Esophagus mucosa (tissue), 1 donor: ENCODE measurements around the gene TUT4. TPM values are rescaled to one million over a fixed set of nuclear protein-coding genes. Genes with fewer than 3 reads are reported as not detected.
"Not testable (repeated sequence)": the region's sequence is repeated elsewhere in the genome, so short reads cannot be mapped to it uniquely, and the experiment has no call there.

Experiments
- ATAC-seq: fragments of 200-7000 bp; cut with Tn5 transposase; one replicate; pipeline ENCODE4 v1.9.1; 2020
- total RNA-seq: library from RNA; stranded (reverse); gene quantifications from one replicate; pipeline ENCODE4 v1.2.4, GENCODE V29; 2023
- donor health status: DM: yes; HTN: yes; CAD: no.

The TUT4 gene, protein sequence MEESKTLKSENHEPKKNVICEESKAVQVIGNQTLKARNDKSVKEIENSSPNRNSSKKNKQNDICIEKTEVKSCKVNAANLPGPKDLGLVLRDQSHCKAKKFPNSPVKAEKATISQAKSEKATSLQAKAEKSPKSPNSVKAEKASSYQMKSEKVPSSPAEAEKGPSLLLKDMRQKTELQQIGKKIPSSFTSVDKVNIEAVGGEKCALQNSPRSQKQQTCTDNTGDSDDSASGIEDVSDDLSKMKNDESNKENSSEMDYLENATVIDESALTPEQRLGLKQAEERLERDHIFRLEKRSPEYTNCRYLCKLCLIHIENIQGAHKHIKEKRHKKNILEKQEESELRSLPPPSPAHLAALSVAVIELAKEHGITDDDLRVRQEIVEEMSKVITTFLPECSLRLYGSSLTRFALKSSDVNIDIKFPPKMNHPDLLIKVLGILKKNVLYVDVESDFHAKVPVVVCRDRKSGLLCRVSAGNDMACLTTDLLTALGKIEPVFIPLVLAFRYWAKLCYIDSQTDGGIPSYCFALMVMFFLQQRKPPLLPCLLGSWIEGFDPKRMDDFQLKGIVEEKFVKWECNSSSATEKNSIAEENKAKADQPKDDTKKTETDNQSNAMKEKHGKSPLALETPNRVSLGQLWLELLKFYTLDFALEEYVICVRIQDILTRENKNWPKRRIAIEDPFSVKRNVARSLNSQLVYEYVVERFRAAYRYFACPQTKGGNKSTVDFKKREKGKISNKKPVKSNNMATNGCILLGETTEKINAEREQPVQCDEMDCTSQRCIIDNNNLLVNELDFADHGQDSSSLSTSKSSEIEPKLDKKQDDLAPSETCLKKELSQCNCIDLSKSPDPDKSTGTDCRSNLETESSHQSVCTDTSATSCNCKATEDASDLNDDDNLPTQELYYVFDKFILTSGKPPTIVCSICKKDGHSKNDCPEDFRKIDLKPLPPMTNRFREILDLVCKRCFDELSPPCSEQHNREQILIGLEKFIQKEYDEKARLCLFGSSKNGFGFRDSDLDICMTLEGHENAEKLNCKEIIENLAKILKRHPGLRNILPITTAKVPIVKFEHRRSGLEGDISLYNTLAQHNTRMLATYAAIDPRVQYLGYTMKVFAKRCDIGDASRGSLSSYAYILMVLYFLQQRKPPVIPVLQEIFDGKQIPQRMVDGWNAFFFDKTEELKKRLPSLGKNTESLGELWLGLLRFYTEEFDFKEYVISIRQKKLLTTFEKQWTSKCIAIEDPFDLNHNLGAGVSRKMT (N-terminal part only)
- total RNA-seq, result 21.9 TPM

DNA sequence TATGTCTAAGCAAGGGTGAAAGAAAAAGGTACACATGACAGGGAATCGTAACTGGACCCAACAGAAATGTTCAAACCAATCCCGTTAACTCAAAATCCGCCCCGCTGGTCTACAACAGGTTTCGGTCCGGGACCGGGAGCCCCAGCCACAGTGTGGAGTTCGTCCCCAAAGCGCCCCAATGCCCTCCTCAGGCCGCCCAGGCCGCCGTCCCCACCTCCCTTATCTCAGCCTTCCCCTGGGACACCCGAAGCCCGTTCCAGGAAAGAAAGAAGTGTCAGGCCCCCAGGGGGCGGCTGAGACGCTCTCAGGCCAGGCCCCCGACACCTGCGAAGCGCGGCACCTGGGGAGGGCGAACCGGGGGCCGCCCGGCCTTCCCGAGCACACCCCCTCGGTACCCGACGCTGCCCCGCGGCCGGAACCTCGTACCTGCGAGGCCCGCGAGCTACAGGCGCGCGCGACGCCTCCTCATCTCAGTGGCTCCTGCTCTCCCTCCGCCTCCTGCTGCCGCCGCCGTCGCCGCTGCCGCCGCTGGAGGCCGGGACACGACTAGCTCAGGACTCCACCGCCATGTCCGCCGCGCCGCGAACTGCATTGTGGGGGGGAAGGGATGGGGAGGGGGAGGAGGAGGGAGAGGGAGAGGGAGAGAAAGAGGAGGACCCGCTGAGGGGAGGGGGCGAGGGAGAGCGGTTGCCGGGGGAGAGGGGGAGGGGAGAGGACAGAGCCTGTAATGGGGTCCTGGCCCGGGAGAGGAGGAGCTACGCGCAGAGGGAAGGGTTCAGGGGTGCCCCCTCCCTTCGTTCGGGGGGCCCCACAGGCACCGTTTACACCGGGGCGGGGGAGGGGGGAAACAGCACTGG lies at the start of gene TUT4:
Gene TUT4, minus strand, starts transcription at position 588 of the 857 bp plus-strand sequence. CDS start 26,812 bp downstream, outside the sequence.
- ATAC-seq, result peak; percentile 65

DNA sequence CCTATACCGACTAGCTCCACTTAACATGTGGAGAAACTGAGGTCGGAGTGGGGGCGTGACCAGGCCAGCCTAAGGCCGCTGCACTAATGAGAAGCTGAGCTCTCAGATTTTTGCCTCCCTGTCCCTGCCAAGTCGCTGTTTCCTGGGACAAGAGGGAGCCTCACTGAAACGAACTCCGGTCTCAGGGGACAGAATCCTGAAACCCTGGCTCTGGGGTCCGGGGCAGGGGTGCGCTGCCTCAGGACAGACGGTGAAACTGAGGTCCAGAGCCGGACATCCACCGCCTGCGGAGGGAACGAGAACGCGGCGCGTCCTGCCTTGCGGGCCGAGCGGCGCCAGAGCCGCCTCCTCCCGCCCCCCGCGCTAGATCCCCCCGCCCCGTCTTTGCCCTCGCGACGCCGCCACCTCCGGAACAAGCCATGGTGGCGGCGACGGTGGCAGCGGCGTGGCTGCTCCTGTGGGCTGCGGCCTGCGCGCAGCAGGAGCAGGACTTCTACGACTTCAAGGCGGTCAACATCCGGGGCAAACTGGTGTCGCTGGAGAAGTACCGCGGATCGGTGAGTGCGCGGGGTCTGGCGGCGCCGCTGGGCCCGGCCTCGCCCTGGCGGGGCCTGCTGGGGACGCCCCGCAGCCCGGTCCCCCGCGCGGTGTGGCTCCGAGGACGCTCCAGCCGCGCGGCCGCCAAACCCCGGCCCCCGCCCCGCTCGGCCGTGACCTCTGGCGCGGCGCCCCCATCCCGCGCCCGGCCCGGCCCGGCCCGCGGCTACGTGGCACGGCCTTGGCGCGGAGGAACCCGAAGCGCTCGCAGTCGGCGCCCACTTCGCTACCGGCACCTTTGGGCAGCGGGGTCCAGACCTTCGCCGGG lies 49.3 kb upstream of the TUT4 start, which contains the start of gene GPX7:
Gene GPX7, plus strand, starts transcription at position 381 of the 865 bp plus-strand sequence. Its CDS starts 39 bp downstream, at position 420.
- peak; percentile 44 for ATAC-seq

DNA sequence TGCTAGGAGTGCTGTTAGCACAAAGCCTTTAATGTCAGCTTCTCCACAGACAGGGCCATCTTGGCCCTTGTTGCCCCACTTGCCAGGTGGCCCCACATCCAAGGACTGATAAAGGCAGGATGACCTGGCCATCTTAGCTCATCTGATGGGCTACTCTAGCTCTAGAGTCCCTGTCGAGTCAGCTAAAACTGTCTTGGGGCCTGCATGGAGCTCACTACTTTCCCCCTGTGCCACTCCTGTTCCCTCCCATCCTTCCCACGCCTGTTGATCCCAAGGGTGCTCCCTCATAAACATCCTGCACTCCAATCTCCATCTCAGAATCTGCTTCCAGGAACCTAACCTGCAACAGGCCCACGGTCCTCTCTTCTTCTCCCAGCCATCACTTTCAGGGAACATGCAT lies 48.6 kb upstream of the TUT4 start:
- ATAC-seq, result no peak

DNA sequence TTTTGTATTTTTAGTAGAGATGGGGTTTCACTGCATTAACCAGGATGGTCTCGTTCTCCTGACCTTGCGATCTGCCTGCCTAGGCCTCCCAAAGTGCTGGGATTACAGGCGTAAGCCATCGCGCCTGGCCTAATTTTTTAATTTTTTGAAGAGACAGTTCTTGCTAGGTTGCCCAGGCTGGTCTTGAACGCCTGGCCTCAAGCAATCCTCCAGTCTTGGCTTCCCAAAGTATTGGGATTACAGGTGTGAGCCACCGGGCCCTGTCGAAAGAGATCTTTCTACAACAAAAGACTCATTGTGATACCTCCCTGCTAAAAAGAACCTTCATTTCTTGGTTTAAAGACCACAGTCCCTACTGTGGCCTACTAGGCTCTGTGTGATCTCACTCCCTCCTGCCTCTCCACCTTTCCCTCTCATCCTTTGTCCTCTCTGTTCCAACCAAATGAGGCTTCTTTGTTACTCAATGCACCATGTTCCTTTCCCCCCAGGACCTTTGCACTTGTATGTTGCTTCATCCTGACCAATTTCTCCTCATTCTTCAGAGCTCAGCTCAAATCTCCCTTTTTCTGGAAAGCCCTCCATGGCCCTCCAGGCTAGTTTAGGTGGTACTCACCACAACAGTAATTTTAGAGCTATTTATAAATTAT lies 47.8 kb upstream of the TUT4 start:
- ATAC-seq, result no peak

DNA sequence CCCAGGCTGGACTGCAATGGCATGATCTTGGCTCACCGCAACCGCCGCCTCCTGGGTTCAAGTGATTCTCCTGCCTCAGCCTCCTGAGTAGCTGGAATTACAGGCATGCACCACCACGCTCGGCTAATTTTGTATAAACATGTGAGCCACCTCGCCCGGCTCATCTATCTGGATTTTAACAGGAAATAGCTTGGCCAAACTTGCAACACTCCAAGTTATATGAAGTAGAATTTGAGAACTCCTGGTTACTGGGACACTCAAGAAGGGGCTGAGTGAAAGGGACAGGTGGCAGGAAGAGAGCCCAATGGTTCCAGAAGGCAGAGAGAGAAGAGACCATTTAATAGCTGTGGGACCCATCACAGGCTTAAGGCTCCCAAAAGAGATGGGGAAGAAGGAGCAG lies 46.3 kb upstream of the TUT4 start:
- no peak for ATAC-seq

DNA sequence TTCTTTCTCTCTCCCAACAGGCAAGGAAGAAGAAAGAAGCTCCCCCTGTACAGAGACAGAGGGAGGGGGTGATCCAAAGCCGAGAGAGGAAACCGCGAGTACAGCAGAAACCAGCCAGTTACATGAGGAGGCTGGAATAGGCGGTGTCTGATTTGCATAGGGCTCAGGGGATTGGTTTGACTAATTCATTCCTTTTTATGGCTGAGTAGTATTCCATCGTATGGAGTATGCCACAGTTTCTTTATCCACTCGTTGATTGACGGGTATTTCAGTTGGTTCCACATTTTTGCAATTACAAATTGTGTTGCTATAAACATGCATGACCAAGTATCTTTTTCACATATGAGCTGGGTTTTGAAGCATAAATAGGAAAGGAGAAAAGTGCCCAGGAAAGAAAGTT lies 45.8 kb upstream of the TUT4 start:
- ATAC-seq, result no peak

DNA sequence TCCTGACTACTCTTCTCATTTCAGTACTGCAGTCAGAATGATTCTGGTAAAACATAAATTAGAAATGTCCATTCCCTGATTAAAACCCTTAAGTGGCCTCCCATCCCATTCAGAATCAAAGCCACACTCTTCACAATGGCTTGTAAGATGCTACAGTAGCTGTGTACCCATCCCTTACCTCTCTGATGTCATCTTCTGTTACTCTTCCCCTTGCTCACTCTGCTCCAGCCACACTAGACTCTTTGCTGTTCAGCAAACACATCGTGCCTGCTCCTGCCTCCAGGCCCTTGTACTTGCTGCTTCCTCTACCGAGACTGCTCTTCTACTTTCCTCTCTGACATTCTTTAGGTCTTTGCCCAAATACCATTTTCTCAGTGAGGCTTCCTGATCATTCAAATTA lies 45.0 kb upstream of the TUT4 start:
- no peak for ATAC-seq

DNA sequence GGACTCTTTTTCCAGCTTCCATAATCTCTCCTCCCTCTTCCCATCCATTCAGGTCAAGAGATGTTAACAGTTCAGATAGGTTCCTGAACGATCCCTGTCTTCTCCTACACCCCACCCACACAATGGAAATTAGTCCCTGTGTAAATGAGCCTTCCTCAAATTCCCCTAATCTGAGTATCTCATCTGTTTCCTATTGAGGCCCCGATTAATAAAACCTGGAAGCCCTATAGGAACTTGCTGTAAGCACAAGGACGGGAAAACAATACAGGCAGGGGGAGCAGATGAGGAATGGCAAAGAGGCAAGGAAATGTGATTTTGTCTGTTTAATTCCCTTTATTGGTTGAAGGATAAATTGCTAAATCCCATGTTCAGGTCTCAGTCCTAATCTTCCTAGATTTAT lies 42.2 kb upstream of the TUT4 start:
- ATAC-seq, result no peak

DNA sequence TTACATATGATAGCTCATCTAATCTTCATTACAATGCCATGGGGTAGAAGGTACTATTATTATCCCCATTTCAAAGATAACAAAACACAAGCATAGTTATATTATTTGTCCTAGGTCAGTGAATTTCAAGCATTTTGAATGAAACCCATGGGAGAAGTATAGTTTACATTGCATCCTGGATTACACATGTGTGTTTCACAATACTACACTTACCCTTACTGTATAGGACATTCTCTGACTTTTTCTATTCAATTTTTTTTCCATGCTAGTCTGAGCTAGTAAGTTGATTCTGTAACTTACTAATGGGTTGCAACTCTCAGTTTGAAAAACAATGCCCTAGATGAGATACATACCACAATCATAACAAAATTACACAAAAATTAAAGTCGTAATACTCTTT lies 40.6 kb upstream of the TUT4 start:
- ATAC-seq, result no peak

DNA sequence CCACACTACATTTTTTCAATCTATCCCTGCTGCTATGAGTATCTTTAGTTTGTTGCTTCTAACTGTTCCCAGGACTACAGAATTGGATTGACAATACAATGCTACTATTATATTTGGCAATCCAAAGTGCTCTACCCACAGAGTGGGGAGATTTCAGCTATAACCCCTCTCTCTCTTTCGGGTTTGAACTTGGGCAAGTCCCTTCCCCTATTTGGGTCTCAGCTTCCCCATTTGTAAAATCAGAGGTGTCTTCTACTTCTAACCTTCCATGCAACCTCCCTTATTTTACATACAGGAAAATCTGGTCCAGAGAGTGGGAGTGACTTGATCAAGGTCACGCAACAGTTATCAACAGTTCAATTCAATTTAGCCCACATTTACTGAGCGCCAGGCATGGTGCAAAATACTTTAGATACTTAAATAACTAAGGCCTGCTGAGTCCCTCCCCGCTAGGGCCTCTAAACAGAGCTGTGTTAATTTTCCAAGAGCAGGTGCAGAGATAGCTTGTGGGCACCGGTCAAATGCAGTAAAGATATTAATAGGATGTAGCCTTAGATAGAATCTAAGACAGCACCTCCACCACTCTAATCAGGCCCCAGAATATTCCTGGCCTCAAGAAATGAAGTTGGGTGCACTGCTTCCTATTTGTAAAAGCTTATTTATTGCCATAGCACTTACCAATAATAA lies 39.9 kb upstream of the TUT4 start:
- no peak for ATAC-seq

DNA sequence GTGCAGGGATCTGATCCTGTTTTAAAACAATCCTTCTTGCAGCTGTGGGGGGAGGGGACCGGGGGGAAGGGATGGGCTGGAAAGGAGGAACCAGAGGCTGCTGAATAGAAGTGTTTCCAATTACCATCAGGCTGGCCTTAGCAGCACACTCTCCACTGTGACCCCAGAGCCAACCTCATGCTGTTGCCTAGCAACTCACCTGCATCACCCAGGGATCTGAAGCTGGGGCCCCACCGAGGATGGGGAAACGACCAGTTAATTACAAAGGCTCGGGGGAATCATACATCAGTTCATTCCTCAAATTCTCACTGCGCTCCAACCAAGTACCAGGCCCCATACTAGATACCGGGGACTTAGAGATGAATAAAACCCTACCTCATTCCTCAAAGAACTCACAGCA lies 37.4 kb upstream of the TUT4 start:
- no peak for ATAC-seq

DNA sequence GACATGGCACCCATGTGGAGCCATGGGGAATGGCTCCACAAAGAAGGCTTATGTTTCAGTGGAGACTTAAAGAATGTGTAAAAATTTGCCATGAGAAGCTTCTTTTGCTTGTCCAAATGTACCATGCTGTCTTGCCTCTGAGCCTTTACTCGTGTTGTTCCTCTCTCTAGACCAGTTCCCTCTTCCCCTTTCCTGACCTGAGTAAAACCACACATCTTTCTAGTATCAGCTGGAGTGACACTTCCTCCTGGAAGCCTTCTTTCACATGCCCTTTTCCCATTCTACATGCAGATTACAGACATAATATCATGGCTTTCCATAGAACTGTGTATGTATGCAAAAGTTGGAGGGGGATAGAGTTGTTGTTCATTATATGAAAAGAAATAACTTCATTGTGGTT lies 35.6 kb upstream of the TUT4 start:
- no peak for ATAC-seq

DNA sequence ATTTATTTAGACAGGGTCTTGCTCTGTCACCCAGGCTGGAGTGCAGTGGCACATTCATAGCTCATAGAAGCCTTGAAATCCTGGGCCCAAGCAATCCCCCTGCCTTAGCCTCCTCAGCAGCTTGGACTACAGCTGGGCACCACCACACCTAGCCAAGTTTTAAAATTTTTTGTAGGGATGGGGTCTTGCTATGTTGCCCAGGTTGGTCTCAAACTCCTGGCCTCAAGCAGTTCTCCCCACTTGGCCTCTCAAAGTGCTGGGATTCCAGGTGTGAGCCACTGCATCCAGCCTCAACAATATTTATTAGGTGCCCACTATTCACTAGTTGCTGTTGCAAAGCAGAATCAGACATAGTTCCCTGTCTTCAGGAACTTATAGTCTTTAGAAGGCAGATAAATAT lies 35.1 kb upstream of the TUT4 start:
- no peak for ATAC-seq

DNA sequence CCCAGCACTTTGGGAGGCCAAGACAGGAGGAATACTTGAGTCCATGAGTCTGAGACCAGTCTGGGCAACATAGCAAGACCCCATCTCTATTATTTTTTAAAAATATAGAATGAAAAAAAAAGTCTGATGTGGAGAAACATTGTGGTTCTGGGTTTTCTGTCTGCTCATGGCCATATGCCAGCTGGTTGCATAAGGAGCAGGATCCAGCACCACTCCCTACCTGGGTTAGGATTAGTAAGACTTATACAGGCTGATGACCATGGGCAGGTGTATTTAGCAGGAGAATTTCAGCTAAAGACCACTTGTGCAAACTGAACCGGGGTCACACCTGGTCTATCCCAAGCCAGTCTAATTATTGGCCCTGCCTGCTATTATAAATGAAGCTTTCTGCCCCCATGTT lies 32.6 kb upstream of the TUT4 start:
- ATAC-seq, result no peak

DNA sequence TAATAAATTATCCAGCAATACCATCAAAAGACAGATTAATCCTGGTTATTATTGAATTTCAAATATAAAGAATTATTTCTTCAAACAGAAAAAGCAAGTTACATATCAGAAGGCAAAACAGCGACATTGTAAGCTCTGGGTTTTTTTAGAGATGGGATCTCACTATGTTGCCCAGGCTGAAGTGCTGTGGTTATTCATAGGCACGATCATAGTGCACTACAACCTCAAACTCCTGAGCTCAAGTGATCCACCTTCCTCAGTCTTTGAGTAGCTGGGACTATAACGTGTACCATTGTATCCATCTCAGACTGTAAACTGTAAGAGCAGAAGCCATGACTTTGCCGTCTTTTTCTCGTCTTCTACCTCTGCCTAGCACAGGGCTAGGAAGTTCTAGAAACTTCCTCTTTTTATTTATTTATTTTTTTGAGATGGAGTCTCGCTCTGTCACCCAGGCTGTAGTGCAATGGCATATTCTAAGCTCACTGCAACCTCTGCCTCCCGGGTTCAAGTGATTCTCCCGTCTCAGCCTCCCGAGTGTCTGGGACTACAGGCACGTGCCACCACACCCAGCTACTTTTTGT lies 29.3 kb upstream of the TUT4 start:
- no peak for ATAC-seq

DNA sequence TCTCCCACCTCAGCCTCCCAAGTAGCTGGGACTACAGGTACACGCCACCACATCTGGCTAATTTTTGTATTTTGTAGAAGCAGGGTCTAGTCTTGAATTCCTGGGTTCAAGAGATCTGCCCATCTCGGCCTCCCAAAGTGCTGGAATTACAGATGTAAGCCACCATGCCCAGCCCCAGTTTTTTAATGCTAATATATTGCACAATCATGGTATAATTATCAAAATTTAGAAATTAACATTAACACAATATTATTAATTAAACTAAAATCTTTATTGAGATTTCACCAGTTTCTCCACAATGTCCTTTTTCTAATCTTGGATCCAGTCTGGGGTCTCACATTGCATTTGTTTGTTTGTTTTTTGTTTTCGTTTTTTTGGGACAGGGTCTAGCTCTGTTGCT lies 27.4 kb upstream of the TUT4 start:
- ATAC-seq, result no peak

DNA sequence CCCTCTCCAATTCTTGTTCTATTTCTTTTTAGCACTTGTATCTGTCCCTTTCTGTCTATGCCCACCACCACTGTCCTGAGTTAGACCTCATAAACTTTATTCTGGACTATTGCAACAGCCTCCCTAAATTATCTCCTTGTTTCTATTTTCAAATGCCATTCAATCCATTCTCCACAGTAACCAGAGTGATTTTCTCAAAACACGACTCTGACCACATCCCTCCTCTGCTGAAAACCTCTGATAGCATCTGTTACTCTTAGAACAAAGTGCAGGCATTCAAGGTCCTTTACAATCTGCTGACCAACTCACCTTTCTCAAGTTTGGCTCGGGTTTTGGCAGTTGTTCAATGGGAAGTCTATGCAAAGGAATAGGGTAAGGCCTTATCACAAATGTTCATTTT lies 26.5 kb upstream of the TUT4 start:
- no peak for ATAC-seq

DNA sequence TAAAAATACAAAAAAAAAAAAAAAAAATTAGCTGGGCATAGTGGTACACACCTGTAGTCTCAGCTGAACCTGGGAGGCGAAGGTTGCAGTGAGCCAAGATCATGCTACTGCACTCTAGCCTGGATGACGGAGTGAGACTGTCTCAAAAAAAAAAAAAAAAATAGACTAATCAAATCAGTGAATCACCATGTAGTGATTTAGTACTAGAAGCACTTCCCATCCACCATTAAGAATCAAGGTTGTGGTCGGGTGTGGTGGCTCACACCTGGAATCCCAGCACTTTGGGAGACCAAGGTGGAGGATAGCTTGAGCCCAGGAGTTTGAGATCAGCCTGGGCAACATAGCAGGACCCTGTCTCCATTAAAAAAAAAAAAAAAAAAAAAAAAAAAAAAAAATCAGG lies 25.2 kb upstream of the TUT4 start:
- not testable (repeated sequence) for ATAC-seq

DNA sequence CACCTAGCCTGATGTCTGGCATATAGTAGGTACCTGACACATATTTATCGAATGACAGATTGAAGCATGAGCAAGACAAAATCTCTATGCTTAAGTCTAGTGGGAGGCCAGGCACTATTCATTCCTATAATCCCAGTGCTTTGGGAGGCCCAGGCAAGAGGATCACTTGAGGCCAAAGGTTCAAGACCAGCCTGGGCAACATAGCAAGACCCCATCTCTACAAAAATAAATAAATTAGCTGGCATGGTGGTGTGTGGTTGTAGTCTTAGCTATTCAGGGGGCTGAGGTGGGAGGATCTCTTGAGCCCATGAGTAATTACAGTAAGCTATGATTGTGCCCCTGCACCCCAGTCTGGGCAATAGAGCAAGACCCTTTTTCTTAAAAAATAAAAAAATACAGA lies 23.2 kb upstream of the TUT4 start:
- ATAC-seq, result no peak
